ENCODE results near the gene FAM167B. TPM values are rescaled to one million over a fixed set of nuclear protein-coding genes. Genes with fewer than 3 reads are reported as not detected.

The FAM167B gene
- total and polyA plus RNA-seq, 2 donors (not counting 1 experiment from before 2014, with no cell fraction given), result 1.1 to 5.4 TPM

- H4K20me1 ChIP-seq (ENCODE audit: control insufficient read depth, insufficient read depth, low read length, poor library complexity, severe bottlenecking), result no peaks in the 10 kb centered on the region
- POLR2A ChIA-PET, result interaction anchor here (1.0 to 1.2 kb wide), 3 partner anchors 10 to 155 kb away, joined by 3 to 5 read pairs (median 3); partner anchors contain the start of gene MARCKSL1
- H3K4me1 Mint-ChIP-seq, result peaks cover 66% of the 10 kb centered on the region
These were observed 42.1 kb upstream of the FAM167B start for GRCh38 chr1:32204943-32205361.

More at GRCh38 chr1:32204943-32205361, 42.1 kb upstream of the FAM167B start:
- 90% methylated on average over 17 of the region's 26 CpGs for WGBS (ENCODE audit: insufficient coverage)
- no peak for DNase-seq
- Histone ChIP-seq H3K9ac (ENCODE audit: low read length) (peak overlapping the region; percentile 65), H2AFZ (ENCODE audit: insufficient read depth, low read depth, low read length, poor library complexity, severe bottlenecking) (peak overlapping the region; percentile 76), H3K27me3 (replicated peaks in 1 of 4; ENCODE audit: control extremely low read depth in 1 of 4, control insufficient read depth in 3 of 4, insufficient read depth in 4 of 4, low read length in 3 of 4) (no peaks in the 10 kb centered on the region), H3K27ac (ENCODE audit: low read length in 2 of 2) (peak overlapping the region in 1 of 2 donors; percentile 23), H3K4me3 (ENCODE audit: control extremely low read depth in 1 of 5, extremely low read depth in 1 of 5, insufficient read depth in 1 of 5, low read depth in 2 of 5, low read length in 4 of 5) (peak overlapping the region in 4 of 5 experiments; percentile 59 to 78 (median 62)), H3K79me2 (ENCODE audit: control insufficient read depth, insufficient read depth, low read length) (no peaks in the 10 kb centered on the region), H3K4me2 (replicated peaks; ENCODE audit: low read depth, low read length, poor library complexity, severe bottlenecking) (peak overlapping the region; percentile 82), H3K4me1 (ENCODE audit: control insufficient read depth in 2 of 2, insufficient read depth in 2 of 2, low read length in 2 of 2) (peaks cover 42 to 63% of the 10 kb centered on the region in 2 donors), H3K9me3 (ENCODE audit: control extremely low read depth in 1 of 3, control insufficient read depth in 2 of 3, insufficient read depth in 1 of 3, low read length in 2 of 3) (peaks cover 0 to 4% (median 0%) of the 10 kb centered on the region in 3 donors), H3K36me3 (replicated peaks in 1 of 2; ENCODE audit: control extremely low read depth in 1 of 2, control insufficient read depth in 1 of 2, extremely low read depth in 1 of 2, insufficient read depth in 2 of 2, low read length in 1 of 2) (no peaks in the 10 kb centered on the region)
- Mint-ChIP-seq H3K4me3 (peak overlapping the region; percentile 88), H3K9me3 (ENCODE audit: insufficient read depth) (no peaks in the 10 kb centered on the region), H3K27ac (no peak overlapping the region), H3K27me3 (no peaks in the 10 kb centered on the region)
- intact Hi-C loops (cut with micrococcal nuclease), result loop anchor here (1.0 to 10.0 kb wide), 4 partner anchors 26 to 130 kb away; partner anchors contain the start of genes HDAC1, TMEM39B and TXLNA
- ATAC-seq (ENCODE audit: low read depth), result no peak
- CTCF ChIA-PET, result interaction anchor here (0.6 to 2.4 kb wide), 5 partner anchors 11 to 131 kb away, joined by 3 to 12 read pairs (median 4); partner anchors contain the start of gene MARCKSL1
- TF ChIP-seq, protein P1, sequence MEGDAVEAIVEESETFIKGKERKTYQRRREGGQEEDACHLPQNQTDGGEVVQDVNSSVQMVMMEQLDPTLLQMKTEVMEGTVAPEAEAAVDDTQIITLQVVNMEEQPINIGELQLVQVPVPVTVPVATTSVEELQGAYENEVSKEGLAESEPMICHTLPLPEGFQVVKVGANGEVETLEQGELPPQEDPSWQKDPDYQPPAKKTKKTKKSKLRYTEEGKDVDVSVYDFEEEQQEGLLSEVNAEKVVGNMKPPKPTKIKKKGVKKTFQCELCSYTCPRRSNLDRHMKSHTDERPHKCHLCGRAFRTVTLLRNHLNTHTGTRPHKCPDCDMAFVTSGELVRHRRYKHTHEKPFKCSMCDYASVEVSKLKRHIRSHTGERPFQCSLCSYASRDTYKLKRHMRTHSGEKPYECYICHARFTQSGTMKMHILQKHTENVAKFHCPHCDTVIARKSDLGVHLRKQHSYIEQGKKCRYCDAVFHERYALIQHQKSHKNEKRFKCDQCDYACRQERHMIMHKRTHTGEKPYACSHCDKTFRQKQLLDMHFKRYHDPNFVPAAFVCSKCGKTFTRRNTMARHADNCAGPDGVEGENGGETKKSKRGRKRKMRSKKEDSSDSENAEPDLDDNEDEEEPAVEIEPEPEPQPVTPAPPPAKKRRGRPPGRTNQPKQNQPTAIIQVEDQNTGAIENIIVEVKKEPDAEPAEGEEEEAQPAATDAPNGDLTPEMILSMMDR (IDR thresholded peaks at IDR 0.05), result no peak
- no peak for TF ChIP-seq EZH2 (IDR thresholded peaks at IDR 0.05; ENCODE audit: borderline replicate concordance, insufficient read depth, low read depth, low read length, poor library complexity, severe bottlenecking)

All from B cell (primary cell).